OCI-LY1 (cell line): ENCODE data around the gene TRIM10.

ENCODE experiments used
- CTCF ChIP-seq: fragments of 200-600 bp; sonication (generic), shearing (Covaris generic); IDR thresholded peaks from 2 replicates; pipeline ENCODE4 v1.5.1; 2017; ENCODE audit warnings: mild to moderate bottlenecking, antibody characterized with exemption, low read length, moderate library complexity, mixed read lengths
- EZH2 ChIP-seq: fragments of 200-600 bp; sonication (generic), shearing (Covaris generic); IDR thresholded peaks from 2 replicates; pipeline ENCODE4 v1.8.0; 2017; ENCODE audit warnings: borderline replicate concordance, mixed run types, mild to moderate bottlenecking, antibody characterized with exemption, low read length, moderate library complexity, mixed read lengths

DNA sequence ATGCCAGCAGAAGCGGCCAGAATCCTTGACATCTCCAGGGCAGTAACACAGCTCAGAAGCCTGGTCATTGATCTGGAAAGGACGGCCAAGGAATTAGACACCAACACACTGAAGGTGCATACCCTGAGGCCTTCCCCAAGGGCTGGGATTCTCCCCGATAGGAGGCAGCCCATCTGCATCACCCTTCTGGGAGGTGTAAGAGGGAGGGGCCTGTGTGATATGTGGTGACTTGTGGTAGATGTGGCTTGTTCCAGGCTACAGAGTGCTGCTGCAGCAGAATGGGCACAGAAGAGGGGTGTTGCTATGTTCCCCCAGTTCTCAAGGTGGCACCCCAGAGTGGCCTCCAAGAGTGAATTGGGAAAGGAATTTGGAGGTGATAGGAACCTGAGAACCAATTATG lies 13.9 kb downstream of the TRIM10 start:
- TF ChIP-seq CTCF (no peak), EZH2 (no peak)
